Daoy (cell line): ENCODE data around the gene TSPO. TPM values are rescaled to one million over a fixed set of nuclear protein-coding genes. Genes with fewer than 3 reads are reported as not detected.

Source experiments
- DNase-seq: peaks from one replicate; pipeline ENCODE4 v3.0.0-alpha.2; 2015; ENCODE audit warnings: low read depth
- total RNA-seq: library from RNA; depleted of rRNA; stranded (reverse); fragments of >200 nt; shearing (Covaris generic); gene quantifications from 2 replicates; pipeline ENCODE4 v1.2.3, GENCODE V29; 2014

The TSPO gene
- total RNA-seq, 1 experiment from 2014 or later = 178 TPM

- DNase-seq = no peak
Measured at GRCh38 chr22:43179146-43179910, 28.0 kb downstream of the TSPO start.

- DNase-seq = no peak
Measured at GRCh38 chr22:43179911-43180195, 28.5 kb downstream of the TSPO start.

- DNase-seq = no peak
Measured at GRCh38 chr22:43180670-43181069, 29.3 kb downstream of the TSPO start.

- DNase-seq = no peak
Measured at GRCh38 chr22:43181321-43182076, 30.1 kb downstream of the TSPO start.

GRCh38 chr22:43182118-43182517 lies 30.8 kb downstream of the TSPO start:
- no peak for DNase-seq

GRCh38 chr22:43182726-43183125 lies 31.4 kb downstream of the TSPO start:
- DNase-seq = no peak

- peak; percentile 64 for DNase-seq
Measured at GRCh38 chr22:43183496-43184277, 32.3 kb downstream of the TSPO start.

GRCh38 chr22:43185860-43186261 lies 34.5 kb downstream of the TSPO start:
- DNase-seq = peak; percentile 39

- peak; percentile 77 for DNase-seq
Measured at GRCh38 chr22:43186272-43187170, 35.2 kb downstream of the TSPO start, which contains the start of gene TTLL12. TSS of gene TTLL12 (minus strand) at chr22:43187134. CDS start at chr22:43187069, 65 bp downstream.

- peak; percentile 97 for DNase-seq
Measured at GRCh38 chr22:43187171-43188099, 36.1 kb downstream of the TSPO start.

GRCh38 chr22:43188829-43189545 lies 37.6 kb downstream of the TSPO start:
- DNase-seq = no peak

- no peak for DNase-seq
Measured at GRCh38 chr22:43191831-43192230, 40.5 kb downstream of the TSPO start.

GRCh38 chr22:43197271-43197941 lies 46.0 kb downstream of the TSPO start:
- DNase-seq = peak; percentile 42

- no peak for DNase-seq
Measured at GRCh38 chr22:43198126-43198525, 46.8 kb downstream of the TSPO start.

GRCh38 chr22:43198936-43199335 lies 47.6 kb downstream of the TSPO start:
- DNase-seq = no peak

- no peak for DNase-seq
Measured at GRCh38 chr22:43199541-43199940, 48.2 kb downstream of the TSPO start.

GRCh38 chr22:43200031-43200430 lies 48.7 kb downstream of the TSPO start:
- no peak for DNase-seq

- no peak for DNase-seq
Measured at GRCh38 chr22:43200555-43200954, 49.2 kb downstream of the TSPO start.
